HG03342 (cell line): Measurements from ENCODE around the gene CDK2AP2.
"Not testable (repeated sequence)": the region's sequence is repeated elsewhere in the genome, so short reads cannot be mapped to it uniquely, and the experiment has no call there.

Source experiments
- ATAC-seq: cut with Tn5 transposase; IDR thresholded peaks from one replicate; pipeline ENCODE4 v1.9.1; 2021; ENCODE audit warnings: mild to moderate bottlenecking, moderate library complexity; ENCODE audit not compliant: unreplicated experiment

Gene CDK2AP2

DNA sequence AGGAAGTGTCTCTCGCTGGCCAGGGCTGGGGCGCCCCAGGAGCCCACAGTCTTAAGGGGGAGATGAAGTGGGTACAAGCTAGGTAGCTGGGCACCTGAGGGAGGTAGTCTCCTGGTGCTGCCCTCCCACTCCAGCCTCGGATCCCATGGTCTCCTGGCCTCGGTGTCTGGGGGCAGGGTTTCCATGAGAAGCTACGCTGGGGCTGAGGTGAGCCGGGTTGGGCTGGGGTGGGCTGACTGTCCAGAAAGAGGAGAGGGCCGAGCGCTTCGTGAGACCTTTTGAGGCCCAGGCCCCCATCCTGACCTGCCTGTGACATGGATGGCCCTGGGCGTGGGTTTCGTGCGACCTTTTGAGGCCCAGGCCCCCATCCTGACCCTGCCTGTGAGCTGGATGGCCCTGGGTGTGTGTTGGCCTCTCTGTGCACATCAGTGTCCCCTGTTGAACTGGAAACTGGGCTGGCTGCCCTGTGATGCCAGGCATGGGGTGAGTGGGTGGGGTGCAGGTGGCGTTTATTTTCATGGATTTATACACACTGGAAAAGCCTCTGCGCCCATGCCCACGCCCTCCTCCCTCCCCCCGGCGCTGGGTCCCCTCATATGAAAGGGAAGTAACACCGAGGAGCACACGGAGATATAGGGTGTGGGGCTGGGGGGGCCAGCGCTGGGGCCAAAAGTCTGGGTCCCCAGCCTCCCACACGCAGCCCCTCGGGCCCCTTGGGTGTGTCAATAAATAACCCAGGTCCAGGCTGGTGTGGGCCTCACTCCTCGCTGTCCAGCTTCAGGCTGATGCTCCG lies 16.5 kb downstream of the CDK2AP2 start:
- ATAC-seq = no peak

DNA sequence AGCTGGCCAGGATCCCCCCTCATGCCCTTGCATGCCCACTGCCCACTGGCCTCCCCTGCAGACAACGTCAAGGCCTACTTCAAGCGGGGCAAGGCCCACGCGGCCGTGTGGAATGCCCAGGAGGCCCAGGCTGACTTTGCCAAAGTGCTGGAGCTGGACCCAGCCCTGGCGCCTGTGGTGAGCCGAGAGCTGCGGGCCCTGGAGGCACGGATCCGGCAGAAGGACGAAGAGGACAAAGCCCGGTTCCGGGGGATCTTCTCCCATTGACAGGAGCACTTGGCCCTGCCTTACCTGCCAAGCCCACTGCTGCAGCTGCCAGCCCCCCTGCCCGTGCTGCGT lies 17.3 kb downstream of the CDK2AP2 start:
- ATAC-seq = no peak

DNA sequence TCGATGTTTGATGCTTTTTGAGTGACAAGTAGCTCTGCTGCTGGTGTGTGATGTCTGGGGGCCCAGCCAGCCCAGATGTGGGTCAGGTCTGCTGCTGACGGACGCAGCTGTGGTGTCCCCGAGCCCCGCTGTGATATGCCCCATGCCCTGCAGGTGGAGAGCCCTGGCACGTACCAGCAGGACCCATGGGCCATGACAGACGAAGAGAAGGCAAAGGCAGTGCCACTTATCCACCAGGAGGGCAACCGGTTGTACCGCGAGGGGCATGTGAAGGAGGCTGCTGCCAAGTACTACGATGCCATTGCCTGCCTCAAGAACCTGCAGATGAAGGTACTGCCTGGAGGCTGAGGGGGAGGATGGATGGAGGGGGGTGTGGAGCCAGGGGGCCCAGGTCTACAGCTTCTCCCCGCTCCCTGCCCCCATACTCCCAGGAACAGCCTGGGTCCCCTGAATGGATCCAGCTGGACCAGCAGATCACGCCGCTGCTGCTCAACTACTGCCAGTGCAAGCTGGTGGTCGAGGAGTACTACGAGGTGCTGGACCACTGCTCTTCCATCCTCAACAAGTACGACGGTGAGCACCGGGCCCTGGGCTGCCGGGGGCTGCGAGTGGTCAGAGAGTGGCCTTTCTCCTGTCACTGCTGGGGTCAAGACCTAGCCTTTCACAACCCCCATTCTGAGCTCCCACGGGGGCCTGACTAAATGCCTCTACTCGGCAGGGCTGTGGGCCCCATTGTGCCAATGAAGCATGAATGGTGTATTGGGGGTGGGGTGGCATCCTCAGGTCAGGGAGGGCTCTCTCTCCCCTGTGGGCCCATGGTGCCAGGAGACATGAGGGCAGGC lies 17.9 kb downstream of the CDK2AP2 start:
- ATAC-seq = no peak

DNA sequence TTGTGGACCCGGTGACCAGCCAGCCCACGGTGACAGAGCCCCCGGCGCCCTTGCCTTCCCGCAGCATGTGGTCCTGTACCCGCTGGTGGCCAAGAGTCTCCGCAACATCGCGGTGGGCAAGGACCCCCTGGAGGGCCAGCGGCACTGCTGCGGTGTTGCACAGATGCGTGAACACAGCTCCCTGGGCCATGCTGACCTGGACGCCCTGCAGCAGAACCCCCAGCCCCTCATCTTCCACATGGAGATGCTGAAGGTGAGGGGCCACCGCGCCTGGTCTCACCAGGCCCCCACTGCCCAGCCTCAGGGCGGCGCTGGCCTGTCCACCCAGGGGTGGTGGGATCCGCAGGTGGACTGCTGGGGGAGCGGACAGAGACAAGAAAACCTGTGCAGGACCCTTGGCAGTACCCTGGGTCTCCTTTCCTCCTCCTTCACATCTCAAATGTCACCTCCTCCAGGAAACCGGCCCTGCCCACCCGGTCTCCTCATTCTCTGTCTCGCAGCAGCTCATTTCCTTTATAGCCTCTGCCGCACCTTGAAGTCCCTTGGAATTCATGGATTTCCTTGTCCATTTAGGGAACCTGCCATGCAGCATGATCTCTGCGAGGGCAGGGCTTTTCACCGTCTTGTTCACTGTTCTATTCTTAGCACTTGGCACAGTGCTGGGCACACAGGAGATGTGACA lies 18.6 kb downstream of the CDK2AP2 start:
- ATAC-seq = no peak

DNA sequence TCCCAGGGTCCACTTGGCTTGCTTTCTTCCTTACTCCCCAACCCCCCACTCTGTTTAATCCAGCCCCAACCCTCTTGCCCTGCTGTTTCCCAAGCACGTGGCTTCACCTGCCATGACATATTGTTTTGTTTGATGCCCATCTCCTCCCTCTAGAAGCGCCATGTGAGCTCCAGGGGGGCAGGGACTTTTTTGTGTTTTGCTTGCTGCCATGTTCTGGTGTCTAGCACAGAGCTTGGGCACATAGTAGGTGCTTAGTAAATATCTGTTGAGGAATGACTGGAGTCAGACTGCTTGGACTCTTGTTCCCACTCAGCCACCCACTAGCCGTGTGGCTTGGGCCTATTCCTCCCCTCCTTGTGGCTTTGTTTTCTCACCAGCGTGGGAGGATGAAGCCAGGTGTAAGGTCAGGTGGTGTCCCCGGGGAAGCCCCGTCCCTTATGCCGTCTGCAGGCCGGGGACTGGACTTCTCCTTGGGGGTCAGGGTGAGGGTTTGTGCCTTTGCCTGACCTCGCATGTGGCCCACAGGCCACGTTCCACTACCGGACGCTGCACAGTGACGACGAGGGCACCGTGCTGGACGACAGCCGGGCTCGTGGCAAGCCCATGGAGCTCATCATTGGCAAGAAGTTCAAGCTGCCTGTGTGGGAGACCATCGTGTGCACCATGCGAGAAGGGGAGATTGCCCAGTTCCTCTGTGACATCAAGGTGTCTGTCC lies 21.3 kb downstream of the CDK2AP2 start:
- ATAC-seq = peak; percentile 32

DNA sequence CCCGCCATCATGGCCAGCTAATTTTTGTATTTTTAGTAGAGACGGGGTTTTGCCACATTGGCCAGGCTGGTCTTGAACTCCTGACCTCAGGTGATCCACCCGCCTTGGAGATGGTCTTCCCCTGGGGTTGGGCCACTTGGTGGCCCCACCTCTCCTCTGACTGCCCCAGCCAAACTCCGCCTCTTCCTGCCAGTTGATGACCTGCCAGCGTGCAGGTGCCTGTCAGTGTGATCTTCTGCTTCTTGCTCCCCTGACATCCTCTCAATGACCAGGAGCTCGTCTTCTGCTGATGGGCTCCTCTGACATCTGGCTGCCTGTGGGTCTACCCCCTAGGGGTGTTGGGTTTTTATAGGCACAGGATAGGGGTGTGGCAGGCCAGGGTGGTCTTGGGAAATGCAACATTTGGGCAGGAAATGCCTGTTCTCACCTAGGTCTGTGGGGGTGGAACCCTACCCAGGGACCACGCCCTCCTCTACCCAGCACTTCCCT lies 22.0 kb downstream of the CDK2AP2 start:
- not testable (repeated sequence) for ATAC-seq

DNA sequence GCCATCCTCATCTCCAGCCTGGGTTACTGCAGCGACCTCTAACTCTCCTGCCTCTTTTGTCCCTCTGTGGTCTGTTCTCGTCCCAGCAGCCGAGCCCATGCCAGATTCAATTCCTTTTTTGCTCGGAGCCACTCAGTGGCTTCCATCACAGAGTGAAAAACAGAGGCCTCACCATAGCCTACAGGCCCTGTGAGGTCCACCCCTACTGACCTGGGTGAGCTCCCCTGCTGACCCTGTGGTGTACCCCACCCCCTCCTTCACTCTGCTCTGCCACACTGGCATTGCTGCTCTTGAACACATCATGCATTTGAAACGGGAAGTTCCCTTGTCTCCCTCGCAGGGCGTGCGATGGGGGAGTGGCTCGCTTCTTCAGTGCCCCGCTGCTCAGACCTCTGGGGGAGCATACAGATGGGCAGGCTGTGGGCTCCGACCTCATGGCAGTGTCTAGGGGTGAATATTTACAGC lies 23.1 kb downstream of the CDK2AP2 start:
- no peak for ATAC-seq

DNA sequence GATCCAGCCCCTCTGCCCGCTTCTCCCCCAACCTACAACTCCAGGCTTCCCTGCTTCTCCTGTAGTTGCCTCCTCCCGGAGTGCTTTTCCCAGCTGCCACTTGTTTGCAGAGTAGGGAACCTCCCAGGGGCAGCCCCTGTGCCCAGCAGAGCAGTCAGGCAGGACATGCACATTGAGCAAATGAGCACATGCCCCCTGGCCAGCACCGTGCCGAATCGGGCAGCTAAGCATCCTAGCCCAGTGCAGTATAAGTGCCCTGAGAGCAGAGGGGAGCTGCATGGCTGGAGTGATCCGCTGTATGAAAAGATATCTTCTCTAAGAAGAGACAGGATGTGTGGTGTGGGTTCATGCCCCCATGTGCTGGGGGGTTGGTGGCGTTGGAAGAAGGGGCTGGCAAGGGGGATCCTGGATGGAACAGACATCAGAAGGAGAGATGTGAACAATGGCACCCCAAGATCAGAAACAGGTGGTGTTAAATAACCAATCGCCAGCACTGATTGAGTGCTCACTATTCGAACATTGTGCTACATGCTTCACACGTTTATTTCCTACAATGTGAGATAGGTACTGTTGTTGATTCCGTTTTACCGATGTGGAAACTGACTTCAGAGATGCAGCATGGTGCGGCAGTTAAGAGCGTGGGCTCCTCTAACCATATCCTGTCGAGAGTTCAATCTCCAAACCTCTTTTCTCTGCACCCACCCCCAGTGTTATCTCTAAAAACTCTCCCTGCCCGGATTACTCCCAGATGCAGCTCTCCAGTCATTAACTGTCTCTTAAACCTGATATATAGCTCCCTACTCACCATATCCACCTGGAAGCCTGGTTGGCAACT lies 23.9 kb downstream of the CDK2AP2 start:
- no peak for ATAC-seq

DNA sequence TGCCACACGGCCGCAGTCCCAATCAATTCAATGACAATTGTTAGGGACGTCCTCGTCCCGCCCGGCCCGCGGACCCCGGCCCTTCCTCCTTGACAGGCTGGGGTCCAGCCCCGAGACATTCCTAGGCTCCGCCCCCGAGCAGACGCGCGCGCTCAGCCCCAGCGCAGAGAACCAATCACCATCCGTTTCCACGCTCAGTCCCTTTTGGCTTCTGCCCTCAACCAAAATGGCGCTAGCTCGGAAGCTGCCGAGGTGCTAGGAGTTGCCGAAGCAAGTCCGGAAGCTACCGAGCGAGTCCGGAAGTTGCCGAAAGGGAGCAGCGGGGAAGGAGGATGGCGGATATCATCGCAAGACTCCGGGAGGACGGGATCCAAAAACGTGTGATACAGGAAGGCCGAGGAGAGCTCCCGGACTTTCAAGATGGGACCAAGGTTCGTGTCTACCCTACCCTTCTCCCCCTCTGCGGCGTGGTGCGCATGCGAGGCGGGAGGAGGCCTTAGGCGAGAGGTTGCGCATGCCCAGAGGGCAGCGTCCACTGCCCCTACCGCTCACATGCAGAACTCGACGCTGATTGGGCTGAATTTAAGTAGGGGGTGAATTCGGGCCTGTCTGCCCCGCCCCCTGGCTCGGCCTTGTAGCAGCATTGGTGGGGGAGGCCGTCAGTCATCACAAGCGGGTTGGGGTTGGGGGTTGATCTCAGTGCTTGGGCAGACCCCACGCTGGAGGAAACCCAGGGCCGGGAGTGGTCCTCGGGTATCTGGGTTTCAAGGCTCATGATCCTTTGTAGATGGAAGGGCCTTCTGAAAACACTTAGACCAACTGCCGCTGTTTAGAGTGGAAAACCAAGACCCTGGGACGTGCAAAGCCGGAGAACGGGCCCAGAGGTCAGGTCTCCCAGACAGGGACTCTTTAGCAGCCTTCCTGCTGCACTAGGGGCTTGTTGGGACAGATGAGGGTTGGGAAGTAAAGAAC lies 24.8 kb downstream of the CDK2AP2 start, which contains the start of gene AIP:
Gene AIP (plus strand): TSS at position 200 of the 972 bp plus-strand sequence. CDS start 133 bp downstream, at position 333.
- ATAC-seq = peak; percentile 66

DNA sequence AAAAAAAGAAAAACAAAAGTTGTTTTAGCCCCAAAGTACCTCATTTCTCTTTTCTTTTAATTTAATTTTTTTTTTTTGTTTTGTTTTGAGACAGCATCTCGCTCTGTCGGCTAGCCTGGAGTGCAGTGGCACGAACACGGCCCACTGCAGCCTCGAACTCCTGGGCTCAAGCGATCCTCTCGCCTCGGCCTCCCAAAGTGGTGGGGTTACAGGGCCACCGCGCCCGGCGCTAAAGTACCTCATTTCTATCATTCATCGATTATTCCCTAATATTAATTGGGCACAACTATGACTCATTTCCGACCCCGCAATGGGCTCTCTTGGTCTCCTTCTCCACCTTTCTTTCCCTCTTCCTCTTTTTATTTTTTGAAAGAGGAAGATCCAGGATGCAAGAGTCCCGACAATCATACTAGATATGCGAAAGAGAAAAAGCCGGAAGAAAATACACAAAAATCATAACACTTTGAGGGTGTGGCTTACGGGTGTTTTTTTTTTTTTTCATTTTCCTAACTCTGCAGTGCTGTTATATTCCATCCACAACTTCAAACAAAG lies 25.6 kb downstream of the CDK2AP2 start:
- ATAC-seq = peak; percentile 1

DNA sequence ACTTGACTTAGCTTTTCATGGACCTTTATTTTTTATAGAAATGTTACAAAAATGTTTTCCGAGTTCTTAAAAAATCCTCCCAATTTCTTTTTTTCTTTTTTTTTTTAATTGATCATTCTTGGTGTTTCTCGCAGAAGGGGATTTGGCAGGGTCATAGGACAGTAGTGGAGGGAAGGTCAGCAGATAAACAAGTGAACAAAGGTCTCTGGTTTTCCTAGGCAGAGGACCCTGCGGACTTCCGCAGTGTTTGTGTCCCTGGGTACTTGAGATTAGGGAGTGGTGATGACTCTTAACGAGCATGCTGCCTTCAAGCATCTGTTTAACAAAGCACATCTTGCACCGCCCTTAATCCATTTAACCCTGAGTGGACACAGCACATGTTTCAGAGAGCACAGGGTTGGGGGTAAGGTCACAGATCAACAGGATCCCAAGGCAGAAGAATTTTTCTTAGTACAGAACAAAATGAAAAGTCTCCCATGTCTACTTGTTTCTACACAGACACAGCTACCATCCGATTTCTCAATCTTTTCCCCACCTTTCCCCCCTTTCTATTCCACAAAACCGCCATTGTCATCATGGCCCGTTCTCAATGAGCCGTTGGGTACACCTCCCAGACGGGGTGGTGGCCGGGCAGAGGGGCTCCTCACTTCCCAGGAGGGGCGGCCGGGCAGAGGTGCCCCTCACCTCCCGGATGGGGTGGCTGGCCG lies 30.5 kb downstream of the CDK2AP2 start:
- ATAC-seq = not testable (repeated sequence)

DNA sequence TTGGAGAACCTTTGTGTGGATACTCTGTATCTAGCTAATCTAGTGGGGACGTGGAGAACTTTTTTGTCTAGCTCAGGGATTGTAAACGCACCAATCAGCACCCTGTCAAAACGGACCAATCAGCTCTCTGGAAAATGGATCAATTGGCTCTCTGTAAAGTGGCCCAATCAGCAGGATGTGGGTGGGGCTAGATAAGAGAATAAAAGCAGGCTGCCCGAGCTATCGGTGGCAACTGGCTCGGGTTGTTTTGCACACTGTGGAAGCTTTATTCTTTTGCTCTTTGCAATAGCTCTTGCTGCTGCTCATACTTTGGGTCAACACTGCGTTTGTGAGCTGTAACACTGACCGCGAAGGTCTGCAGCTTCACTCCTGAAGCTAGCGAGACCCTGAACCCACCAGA lies 31.3 kb downstream of the CDK2AP2 start:
- ATAC-seq = not testable (repeated sequence)

DNA sequence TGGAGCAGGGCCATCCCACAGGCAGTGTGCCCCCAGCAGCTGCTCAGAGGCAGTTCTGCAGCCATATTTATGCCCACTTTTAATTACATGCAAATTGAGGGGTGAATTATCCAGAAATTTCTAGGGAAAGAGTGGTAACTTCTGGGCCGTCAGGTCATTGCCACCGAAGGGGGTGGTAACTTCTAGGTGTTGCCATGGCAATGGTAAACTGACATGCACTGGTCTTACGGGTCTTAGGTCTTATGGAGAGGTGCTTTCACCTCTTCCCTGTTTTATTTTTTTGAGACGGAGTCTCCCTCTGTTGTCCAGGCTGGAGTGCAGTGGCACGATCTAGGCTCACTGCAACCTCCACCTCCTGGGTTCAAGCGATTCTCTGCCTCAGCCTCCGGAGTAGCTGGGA lies 35.1 kb downstream of the CDK2AP2 start:
- ATAC-seq = no peak

DNA sequence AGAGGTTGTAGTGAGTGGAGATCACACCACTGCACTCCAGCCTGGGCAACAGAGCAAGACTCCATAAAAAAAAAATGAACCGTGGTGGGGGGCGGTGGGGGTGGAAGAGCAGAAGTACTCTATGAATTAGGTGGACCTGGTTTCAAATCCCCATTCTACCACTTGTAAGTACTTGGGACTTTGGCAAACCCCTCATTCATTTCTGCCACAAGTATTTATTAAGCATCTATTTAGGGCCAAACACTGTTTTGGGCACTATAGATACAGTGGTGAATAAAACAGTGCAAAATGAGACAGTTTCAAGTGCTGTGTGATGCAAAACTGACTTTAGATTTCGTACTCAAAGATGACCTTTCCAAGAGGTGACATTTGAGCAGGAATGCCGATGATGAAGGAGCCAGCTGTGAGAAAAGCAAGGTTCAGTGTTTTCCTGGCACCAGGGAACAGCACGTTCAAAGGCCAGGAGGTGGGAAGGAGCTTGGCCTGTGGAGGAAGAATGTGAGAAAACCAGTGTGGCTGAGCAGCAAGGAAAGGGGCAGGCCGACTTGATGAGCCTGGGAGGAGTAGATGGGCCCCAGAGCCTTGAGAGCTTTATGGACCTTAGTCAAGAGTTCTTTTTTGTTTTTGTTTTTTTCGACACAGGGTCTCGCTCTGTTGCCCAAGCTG lies 37.5 kb downstream of the CDK2AP2 start:
- ATAC-seq = no peak

DNA sequence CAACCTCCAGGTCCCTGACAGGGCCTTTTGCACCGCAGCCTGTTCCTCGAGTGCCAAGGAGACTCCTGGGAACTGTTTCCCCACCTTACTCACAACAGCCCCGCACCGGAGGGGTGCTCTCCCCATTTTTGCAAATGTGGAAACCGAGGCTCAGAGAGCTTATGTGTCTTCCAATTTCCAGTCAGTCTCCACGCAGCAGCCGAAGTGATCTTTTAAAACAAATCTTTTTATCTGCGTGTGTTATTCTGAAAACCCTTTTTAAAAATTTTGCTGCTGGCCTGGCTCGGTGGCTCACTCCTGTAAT lies 38.5 kb downstream of the CDK2AP2 start:
- no peak for ATAC-seq

DNA sequence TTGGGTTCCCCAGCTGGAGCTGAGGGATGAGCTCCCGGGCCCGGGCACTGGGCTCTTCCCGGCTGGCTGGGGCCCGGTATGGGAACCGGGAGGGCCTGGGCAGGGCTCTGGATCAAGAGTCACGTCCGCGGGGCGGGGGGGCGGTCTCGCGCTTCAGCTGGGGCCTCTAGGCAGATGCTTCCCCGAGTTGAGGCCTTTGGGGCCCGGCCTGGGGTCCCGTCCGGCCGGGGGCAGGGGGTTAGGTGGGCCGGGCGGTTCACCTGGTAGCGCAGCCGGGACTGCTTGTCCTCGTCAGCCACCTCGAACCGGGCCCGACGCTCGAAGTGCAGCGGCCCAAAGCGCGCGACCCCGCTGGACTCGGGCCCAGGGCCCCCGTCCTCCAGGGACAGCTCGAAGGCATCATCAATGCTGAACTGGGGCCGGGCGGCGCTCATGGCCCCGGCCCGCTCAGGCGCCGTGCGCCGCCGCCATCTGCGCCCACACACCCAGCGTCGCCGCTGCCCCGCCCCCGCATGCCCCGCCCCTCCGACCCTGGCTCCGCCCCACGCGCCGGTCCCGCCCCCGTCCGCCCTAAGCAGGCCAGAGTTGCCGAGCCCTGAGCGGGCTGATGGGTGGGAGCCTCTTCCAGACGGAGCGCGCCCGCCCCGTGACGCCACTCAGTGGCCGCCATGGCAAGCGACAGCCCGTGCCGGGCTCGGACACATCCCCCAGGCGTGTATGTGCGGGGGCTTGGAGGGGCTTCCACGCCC lies 39.0 kb downstream of the CDK2AP2 start, which contains the start of gene TMEM134:
Gene TMEM134 (minus strand): TSS at position 493 of the 749 bp plus-strand sequence. CDS start 59 bp downstream, at position 434.
- ATAC-seq = peak; percentile 54

DNA sequence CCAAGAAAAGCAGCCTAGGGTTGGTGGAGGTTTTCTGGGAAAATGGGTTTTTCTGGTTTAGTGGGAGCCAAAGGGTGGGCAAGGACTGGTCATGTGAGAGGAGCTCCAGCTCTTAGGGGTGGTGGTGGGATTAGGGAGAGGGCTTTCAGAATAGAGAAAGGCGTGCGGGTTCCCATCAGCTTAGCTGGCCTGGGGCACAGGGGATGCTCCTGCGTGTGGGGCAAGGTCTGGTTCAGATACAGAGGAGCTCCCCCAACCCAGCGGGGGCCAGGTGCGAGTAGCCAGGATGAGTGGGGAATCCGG lies 39.6 kb downstream of the CDK2AP2 start:
- no peak for ATAC-seq
